ENCODE measurements around the gene TPM2. TPM values are rescaled to one million over a fixed set of nuclear protein-coding genes. Genes with fewer than 3 reads are reported as not detected.

The TPM2 gene
- total RNA-seq = 10 to 100 TPM in 1 of 2 donors, 1 to 10 TPM in 1; 4.3 to 23.7 TPM
- 10 to 100 TPM in 1 of 2 donors, 1 to 10 TPM in 1; 4.2 to 31.4 TPM for polyA plus RNA-seq

DNA sequence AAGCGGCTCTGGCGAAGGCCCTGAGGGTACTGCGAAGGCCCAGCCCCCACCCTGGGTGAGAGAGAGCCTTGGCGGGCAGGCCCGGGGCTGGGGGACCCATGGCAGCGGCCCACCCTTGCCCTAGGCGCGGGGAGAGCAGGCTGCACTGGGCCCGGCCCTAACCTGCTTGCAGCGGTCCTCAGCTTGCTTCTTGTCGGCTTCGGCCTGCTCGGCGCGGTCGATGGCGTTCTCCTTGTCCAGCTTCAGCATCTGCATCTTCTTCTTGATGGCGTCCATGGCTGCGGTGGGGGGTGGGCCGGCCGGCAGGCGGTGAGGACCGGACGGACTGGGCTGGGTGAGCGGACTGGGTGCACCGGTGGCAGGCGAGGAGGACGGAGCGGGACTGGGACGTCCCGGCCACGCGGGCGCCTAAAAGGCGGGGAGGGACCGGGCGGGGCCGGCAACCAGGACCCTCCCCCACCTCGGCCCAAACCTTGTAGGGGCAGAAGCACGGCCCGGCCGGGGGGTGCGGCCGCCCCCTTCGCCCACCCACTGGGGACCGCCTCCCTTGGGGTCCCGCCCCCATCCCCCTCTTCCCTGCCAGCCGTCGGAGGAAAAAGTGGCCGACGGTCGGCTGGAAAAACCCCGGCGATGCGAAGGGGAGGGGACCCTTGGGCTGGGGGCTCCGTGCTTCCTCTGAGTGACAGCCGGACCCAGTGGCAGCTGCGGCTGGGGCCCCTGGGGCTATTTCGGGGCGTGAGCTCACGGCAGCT lies at the start of gene TPM2:
TSS of gene TPM2 (minus strand) at position 384 of the 752 bp plus-strand sequence. CDS start at position 276, 108 bp downstream.
- peaks cover 0 to 10% (median 5%) of the 10 kb centered on the region in 4 donors for H3K4me1 ChIP-seq (ENCODE audit: control insufficient read depth in 4 of 4, insufficient read depth in 4 of 4, low read length in 3 of 4)
- no peak for DNase-seq (ENCODE audit: low spot score)
- WGBS = 61% methylated on average over 61 of the region's 61 CpGs

DNA sequence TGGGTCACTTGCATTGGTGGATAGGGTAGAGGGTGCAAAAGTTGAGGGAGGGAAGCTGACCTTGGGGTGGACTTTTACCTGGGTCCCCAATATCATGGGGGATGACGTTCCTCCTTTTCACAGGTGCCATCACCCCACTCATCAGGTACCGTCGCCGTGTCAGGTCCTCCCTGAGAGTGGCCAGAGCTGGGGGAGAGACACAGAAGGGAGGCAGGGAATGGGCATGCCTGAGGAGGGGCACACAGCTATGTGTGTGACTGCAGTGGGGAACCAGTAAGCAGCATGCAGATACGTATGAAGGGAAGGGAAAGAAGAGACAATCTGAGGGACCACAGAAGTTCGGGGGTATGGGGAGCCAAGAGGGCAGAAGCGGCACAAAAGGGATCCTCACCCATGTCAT lies 49.2 kb upstream of the TPM2 start:
- WGBS = 88% methylated on average over 7 of the region's 7 CpGs

More for the DNA sequence above, at the start of gene TPM2:
- peak within 1 kb of the TSS in 1 of 2 donors; percentile 21 for H3K9ac ChIP-seq (ENCODE audit: low read depth in 1 of 2, low read length in 2 of 2)
- H3K36me3 ChIP-seq (ENCODE audit: control insufficient read depth in 4 of 4, insufficient read depth in 3 of 4, low read depth in 1 of 4, low read length in 3 of 4) = peaks cover 0 to 2% (median 0%) of the 10 kb centered on the region in 4 donors
- peak within 1 kb of the TSS; percentile 77 to 81 for H3K27ac ChIP-seq (ENCODE audit: low read depth in 1 of 2, low read length in 2 of 2)
- no peaks in the 10 kb centered on the region for H3K9me3 ChIP-seq (ENCODE audit: control insufficient read depth in 4 of 4, low read length in 3 of 4)
- H3K27me3 ChIP-seq (ENCODE audit: control insufficient read depth in 4 of 4, insufficient read depth in 4 of 4, low read length in 3 of 4) = no peaks in the 10 kb centered on the region
- peak within 1 kb of the TSS; percentile 59 to 85 (median 77) for H3K4me3 ChIP-seq (ENCODE audit: low read depth in 1 of 3, low read length in 3 of 3)
- no peak for TF ChIP-seq HNF4A (conservative IDR thresholded peaks at IDR 0.05)
- TF ChIP-seq TAF1 (conservative IDR thresholded peaks at IDR 0.05) = no peak
- TF ChIP-seq NR2F2 (IDR thresholded peaks at IDR 0.05) = no peak
- no peak for TF ChIP-seq EGR1 (IDR thresholded peaks at IDR 0.05; ENCODE audit: low read depth in 2 of 2)
- no peak for TF ChIP-seq RAD21 (IDR thresholded peaks at IDR 0.05)
- no peak for TF ChIP-seq FOXA2 (IDR thresholded peaks at IDR 0.05)
- no peak for TF ChIP-seq FOXA1 (IDR thresholded peaks at IDR 0.05)
- no peak for TF ChIP-seq HNF4G (IDR thresholded peaks at IDR 0.05)
- TF ChIP-seq JUND (IDR thresholded peaks at IDR 0.05) = no peak
- no peak for TF ChIP-seq YY1 (IDR thresholded peaks at IDR 0.05)
- TF ChIP-seq, protein P1, sequence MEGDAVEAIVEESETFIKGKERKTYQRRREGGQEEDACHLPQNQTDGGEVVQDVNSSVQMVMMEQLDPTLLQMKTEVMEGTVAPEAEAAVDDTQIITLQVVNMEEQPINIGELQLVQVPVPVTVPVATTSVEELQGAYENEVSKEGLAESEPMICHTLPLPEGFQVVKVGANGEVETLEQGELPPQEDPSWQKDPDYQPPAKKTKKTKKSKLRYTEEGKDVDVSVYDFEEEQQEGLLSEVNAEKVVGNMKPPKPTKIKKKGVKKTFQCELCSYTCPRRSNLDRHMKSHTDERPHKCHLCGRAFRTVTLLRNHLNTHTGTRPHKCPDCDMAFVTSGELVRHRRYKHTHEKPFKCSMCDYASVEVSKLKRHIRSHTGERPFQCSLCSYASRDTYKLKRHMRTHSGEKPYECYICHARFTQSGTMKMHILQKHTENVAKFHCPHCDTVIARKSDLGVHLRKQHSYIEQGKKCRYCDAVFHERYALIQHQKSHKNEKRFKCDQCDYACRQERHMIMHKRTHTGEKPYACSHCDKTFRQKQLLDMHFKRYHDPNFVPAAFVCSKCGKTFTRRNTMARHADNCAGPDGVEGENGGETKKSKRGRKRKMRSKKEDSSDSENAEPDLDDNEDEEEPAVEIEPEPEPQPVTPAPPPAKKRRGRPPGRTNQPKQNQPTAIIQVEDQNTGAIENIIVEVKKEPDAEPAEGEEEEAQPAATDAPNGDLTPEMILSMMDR (IDR thresholded peaks at IDR 0.05; ENCODE audit: low read depth, low read length, missing input control) = no peak
- TF ChIP-seq GABPA (IDR thresholded peaks at IDR 0.05 in 1 of 2, conservative IDR thresholded peaks at IDR 0.05 in 1 of 2) = no peak
- TF ChIP-seq, protein P2, sequence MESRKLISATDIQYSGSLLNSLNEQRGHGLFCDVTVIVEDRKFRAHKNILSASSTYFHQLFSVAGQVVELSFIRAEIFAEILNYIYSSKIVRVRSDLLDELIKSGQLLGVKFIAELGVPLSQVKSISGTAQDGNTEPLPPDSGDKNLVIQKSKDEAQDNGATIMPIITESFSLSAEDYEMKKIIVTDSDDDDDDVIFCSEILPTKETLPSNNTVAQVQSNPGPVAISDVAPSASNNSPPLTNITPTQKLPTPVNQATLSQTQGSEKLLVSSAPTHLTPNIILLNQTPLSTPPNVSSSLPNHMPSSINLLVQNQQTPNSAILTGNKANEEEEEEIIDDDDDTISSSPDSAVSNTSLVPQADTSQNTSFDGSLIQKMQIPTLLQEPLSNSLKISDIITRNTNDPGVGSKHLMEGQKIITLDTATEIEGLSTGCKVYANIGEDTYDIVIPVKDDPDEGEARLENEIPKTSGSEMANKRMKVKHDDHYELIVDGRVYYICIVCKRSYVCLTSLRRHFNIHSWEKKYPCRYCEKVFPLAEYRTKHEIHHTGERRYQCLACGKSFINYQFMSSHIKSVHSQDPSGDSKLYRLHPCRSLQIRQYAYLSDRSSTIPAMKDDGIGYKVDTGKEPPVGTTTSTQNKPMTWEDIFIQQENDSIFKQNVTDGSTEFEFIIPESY (IDR thresholded peaks at IDR 0.05) = no peak
- TF ChIP-seq, protein P3, sequence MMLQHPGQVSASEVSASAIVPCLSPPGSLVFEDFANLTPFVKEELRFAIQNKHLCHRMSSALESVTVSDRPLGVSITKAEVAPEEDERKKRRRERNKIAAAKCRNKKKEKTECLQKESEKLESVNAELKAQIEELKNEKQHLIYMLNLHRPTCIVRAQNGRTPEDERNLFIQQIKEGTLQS (IDR thresholded peaks at IDR 0.05) = no peak

More for the DNA sequence above, 49.2 kb upstream of the TPM2 start:
- no peak overlapping the region for H3K27ac ChIP-seq (ENCODE audit: low read depth in 1 of 2, low read length in 2 of 2)
- H3K9me3 ChIP-seq (ENCODE audit: control insufficient read depth in 4 of 4, low read length in 3 of 4) = no peaks in the 10 kb centered on the region
- H3K36me3 ChIP-seq (ENCODE audit: control insufficient read depth in 4 of 4, insufficient read depth in 3 of 4, low read depth in 1 of 4, low read length in 3 of 4) = peaks cover 20 to 79% (median 66%) of the 10 kb centered on the region in 4 donors
- H3K4me3 ChIP-seq (ENCODE audit: low read depth in 1 of 3, low read length in 3 of 3) = no peak overlapping the region
- no peak for TF ChIP-seq SP1 (IDR thresholded peaks at IDR 0.05)
- no peak for TF ChIP-seq GABPA (IDR thresholded peaks at IDR 0.05 in 1 of 2, conservative IDR thresholded peaks at IDR 0.05 in 1 of 2)
- TF ChIP-seq HNF4G (IDR thresholded peaks at IDR 0.05) = no peak
- no peak for TF ChIP-seq TAF1 (conservative IDR thresholded peaks at IDR 0.05)
- no peak for TF ChIP-seq JUND (IDR thresholded peaks at IDR 0.05)
- TF ChIP-seq, protein P4, sequence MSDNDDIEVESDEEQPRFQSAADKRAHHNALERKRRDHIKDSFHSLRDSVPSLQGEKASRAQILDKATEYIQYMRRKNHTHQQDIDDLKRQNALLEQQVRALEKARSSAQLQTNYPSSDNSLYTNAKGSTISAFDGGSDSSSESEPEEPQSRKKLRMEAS (IDR thresholded peaks at IDR 0.05) = no peak
- TF ChIP-seq RAD21 (IDR thresholded peaks at IDR 0.05) = no peak
- no peak for TF ChIP-seq FOXA1 (IDR thresholded peaks at IDR 0.05)
- peaks cover 0 to 5% (median under 1%) of the 10 kb centered on the region in 4 donors for H3K4me1 ChIP-seq (ENCODE audit: control insufficient read depth in 4 of 4, insufficient read depth in 4 of 4, low read length in 3 of 4)
- no peaks in the 10 kb centered on the region for H3K27me3 ChIP-seq (ENCODE audit: control insufficient read depth in 4 of 4, insufficient read depth in 4 of 4, low read length in 3 of 4)
- no peak overlapping the region for H3K9ac ChIP-seq (ENCODE audit: low read depth in 1 of 2, low read length in 2 of 2)
- DNase-seq (ENCODE audit: low spot score) = no peak
